ENCODE results near the gene KIAA2012.

KIAA2012 gene

GRCh38 chr2:202042444-202042843, 30.6 kb upstream of the KIAA2012 start:
- FAIRE-seq (no peak), DNase-seq (ENCODE audit: low spot score) (no peak)

- DNase-seq (ENCODE audit: low spot score) (no peak), FAIRE-seq (no peak)
Observed at GRCh38 chr2:202043475-202043874, 29.6 kb upstream of the KIAA2012 start.

- FAIRE-seq (no peak), DNase-seq (ENCODE audit: low spot score) (no peak)
Observed at GRCh38 chr2:202044777-202045176, 28.3 kb upstream of the KIAA2012 start.

- FAIRE-seq (no peak), DNase-seq (ENCODE audit: low spot score) (no peak)
Observed at GRCh38 chr2:202046572-202046971, 26.5 kb upstream of the KIAA2012 start.

- DNase-seq (ENCODE audit: low spot score) (no peak), FAIRE-seq (no peak)
Observed at GRCh38 chr2:202049092-202049728, 23.8 kb upstream of the KIAA2012 start.

- DNase-seq (ENCODE audit: low spot score) (no peak), FAIRE-seq (no peak)
Observed at GRCh38 chr2:202049840-202050239, 23.2 kb upstream of the KIAA2012 start.

- FAIRE-seq (no peak), DNase-seq (ENCODE audit: low spot score) (no peak)
Observed at GRCh38 chr2:202050652-202051051, 22.4 kb upstream of the KIAA2012 start.

- DNase-seq (ENCODE audit: low spot score): no peak
- FAIRE-seq: no peak
Observed at GRCh38 chr2:202051499-202052161, 21.4 kb upstream of the KIAA2012 start.

GRCh38 chr2:202052235-202052634, 20.8 kb upstream of the KIAA2012 start:
- DNase-seq (ENCODE audit: low spot score) (no peak), FAIRE-seq (no peak)

- DNase-seq (ENCODE audit: low spot score) (no peak), FAIRE-seq (no peak)
Observed at GRCh38 chr2:202054679-202055078, 18.4 kb upstream of the KIAA2012 start.

GRCh38 chr2:202056611-202057010, 16.4 kb upstream of the KIAA2012 start:
- FAIRE-seq: no peak
- DNase-seq (ENCODE audit: low spot score): no peak

- no peak for DNase-seq (ENCODE audit: low spot score)
- no peak for FAIRE-seq
Observed at GRCh38 chr2:202060218-202060617, 12.8 kb upstream of the KIAA2012 start.

GRCh38 chr2:202061695-202062094, 11.4 kb upstream of the KIAA2012 start:
- no peak for FAIRE-seq

GRCh38 chr2:202064171-202064880, 8.7 kb upstream of the KIAA2012 start:
- FAIRE-seq (no peak), DNase-seq (ENCODE audit: low spot score) (peak; percentile 41)

More at GRCh38 chr2:202061695-202062094, 11.4 kb upstream of the KIAA2012 start:
- DNase-seq (ENCODE audit: low spot score): no peak

GRCh38 chr2:202064881-202065230, 8.2 kb upstream of the KIAA2012 start:
- DNase-seq (ENCODE audit: low spot score) (no peak), FAIRE-seq (no peak)

GRCh38 chr2:202065876-202066275, 7.2 kb upstream of the KIAA2012 start:
- no peak for DNase-seq (ENCODE audit: low spot score)
- FAIRE-seq: no peak

- DNase-seq (ENCODE audit: low spot score) (no peak), FAIRE-seq (no peak)
Observed at GRCh38 chr2:202066875-202067274, 6.2 kb upstream of the KIAA2012 start.

- FAIRE-seq (no peak), DNase-seq (ENCODE audit: low spot score) (no peak)
Observed at GRCh38 chr2:202067589-202067988, 5.5 kb upstream of the KIAA2012 start.

GRCh38 chr2:202069170-202070067, 3.6 kb upstream of the KIAA2012 start:
- FAIRE-seq (no peak), DNase-seq (ENCODE audit: low spot score) (no peak)

- DNase-seq (ENCODE audit: low spot score) (no peak), FAIRE-seq (no peak)
Observed at GRCh38 chr2:202071107-202071506, 1.9 kb upstream of the KIAA2012 start.

GRCh38 chr2:202072226-202072625, 829 bp upstream of the KIAA2012 start:
- FAIRE-seq: no peak

GRCh38 chr2:202074324-202074723, 1.3 kb downstream of the KIAA2012 start:
- DNase-seq (ENCODE audit: low spot score) (no peak), FAIRE-seq (no peak)

More at GRCh38 chr2:202072226-202072625, 829 bp upstream of the KIAA2012 start:
- DNase-seq (ENCODE audit: low spot score): no peak
